Upper lobe of left lung (tissue), 6 donors: ENCODE data around the gene MST1R. TPM values are rescaled to one million over a fixed set of nuclear protein-coding genes. Genes with fewer than 3 reads are reported as not detected.

Experiments
- ATAC-seq, 2 donors: fragments of 200-7000 bp; cut with Tn5 transposase; one replicate each; pipeline ENCODE4 v1.9.1; 2022; ENCODE audit warnings: mild to moderate bottlenecking in 2 of 2, moderate library complexity in 2 of 2; ENCODE audit not compliant: low FRiP score in 2 of 2
- DNase-seq, 2 donors: peaks; one replicate each; pipeline ENCODE4 v3.0.0-alpha.2; 2019 to 2020
- H3K27ac ChIP-seq, 4 donors: fragments of 200-600 bp; sonication (generic); one replicate each; pipeline ENCODE4 v1.5.1; 2016 to 2019
- H3K27me3 ChIP-seq, 4 donors: fragments of 200-600 bp; sonication (generic); one replicate each; pipeline ENCODE4 v1.5.1; 2017 to 2019
- H3K36me3 ChIP-seq, 4 donors: fragments of 200-600 bp; sonication (generic); one replicate each; pipeline ENCODE4 v1.5.1; 2016 to 2019
- H3K4me1 ChIP-seq, 4 donors: fragments of 200-600 bp; sonication (generic); one replicate each; pipeline ENCODE4 v1.5.1; 2018 to 2019
- H3K4me3 ChIP-seq, 4 donors: fragments of 200-600 bp; sonication (generic); one replicate each; pipeline ENCODE4 v1.5.1; 2017 to 2019; ENCODE audit warnings: mild to moderate bottlenecking in 2 of 4, moderate library complexity in 1 of 4
- H3K9me3 ChIP-seq, 4 donors: fragments of 200-600 bp; sonication (generic); one replicate each; pipeline ENCODE4 v1.5.1; 2018 to 2019
- EP300 ChIP-seq, 4 donors: sonication (generic); formaldehyde crosslinking; IDR thresholded peaks; one replicate each; pipeline ENCODE4 v1.5.1; 2017; ENCODE audit warnings: antibody characterized with exemption in 4 of 4, control low read depth in 2 of 4
- POLR2A ChIP-seq, 4 donors: fragments of 450-650 bp; IDR thresholded peaks; one replicate each; pipeline ENCODE4 v1.5.1; 2016 to 2017; ENCODE audit warnings: antibody characterized with exemption in 4 of 4, mild to moderate bottlenecking in 2 of 4
- POLR2AphosphoS5 ChIP-seq, 2 donors: sonication (generic); formaldehyde crosslinking; IDR thresholded peaks; one replicate each; pipeline ENCODE4 v1.5.1; 2017; ENCODE audit warnings: antibody characterized with exemption in 2 of 2
- WGBS, 2 donors: methylation state at CpG; one replicate each; pipeline ENCODE4 v1.1.5; 2017 to 2018; 5-methylcytosine and 5-hydroxymethylcytosine counted together
- total RNA-seq, 6 donors: library from RNA; depleted of rRNA in 4 of 6; stranded (reverse); fragments of >200 nt in 4 of 6; gene quantifications; one replicate each; pipeline versions ENCODE4 v1.1.0 to v1.2.1, GENCODE V29; 2016 to 2021
- TF ChIP-seq, protein P1 (sequence below), 6 experiments: fragments of 450-650 bp in 4 of 6; fragments of 200-600 bp in 2 of 6; sonication (generic) in 2 of 6; IDR thresholded peaks; one replicate each; pipeline ENCODE4 v1.5.1; 2016 to 2019; ENCODE audit warnings: antibody characterized with exemption in 6 of 6
- donor health status: DM: no; HTN: no; CAD: no; lungs with moderate emphysema.
- donor health status: DM: no; HTN: yes; CAD: no; lungs with severe emphysema.

Gene MST1R
- 10 to 100 TPM; 24.5 to 97.4 (median 36.4) TPM for total RNA-seq

DNA sequence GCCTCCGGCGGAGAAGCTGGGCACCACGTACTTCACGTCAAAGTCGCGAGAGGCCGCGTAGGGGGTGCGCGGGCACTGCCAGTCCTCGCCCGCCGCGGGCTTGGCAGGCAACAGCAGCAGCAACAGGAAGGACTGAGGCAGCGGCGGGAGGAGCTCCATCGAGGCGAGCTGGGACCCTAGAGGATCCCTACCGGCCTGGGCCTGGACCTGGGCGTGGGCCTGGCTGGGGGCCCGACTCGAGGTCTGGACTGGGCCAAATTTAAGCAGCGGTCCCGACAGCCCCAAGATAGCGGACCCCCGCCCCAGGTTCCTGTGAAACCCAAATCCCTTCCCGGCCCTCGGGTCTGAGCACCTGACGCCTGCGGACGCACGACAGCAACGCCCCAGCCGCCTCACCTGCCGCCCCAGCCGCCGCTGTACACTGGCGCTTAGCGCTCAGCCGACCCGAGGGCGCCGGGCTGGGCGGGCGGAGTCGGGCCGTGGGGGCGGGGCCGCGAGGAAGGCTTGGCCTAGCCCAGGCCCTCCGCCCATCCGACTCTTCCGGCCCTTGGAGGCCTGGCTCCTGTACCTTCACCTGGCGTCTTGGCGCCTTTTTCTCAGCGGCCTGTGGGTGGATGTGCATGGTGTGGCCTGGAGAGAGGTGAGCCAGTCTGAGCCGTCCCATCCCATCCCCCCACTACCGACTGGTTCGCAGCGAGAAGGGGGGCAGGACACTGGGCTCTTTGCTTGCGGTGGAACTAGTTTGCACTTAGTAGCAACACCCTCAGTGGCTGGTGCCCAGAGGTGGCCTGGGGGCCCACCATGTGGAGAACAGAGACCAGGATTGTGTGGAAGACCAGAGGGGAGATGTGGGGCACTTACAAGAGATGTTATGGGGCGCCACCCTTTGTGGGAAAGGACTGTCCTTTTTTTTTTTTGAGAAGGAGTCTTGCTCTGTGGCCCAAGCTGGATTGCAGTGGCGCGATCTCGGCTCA, at the start of gene MST1R:
TSS of gene MST1R (minus strand) at position 423 of the 974 bp plus-strand sequence. CDS start at position 159, 264 bp downstream.
- H3K4me1 ChIP-seq = peaks cover 47 to 66% (median 59%) of the 10 kb centered on the region in 4 donors
- no peaks in the 10 kb centered on the region for H3K27me3 ChIP-seq
- H3K9me3 ChIP-seq = no peaks in the 10 kb centered on the region
- 33 to 64% methylated on average over 23 to 41 of the region's 65 CpGs for WGBS, 2 donors
- TF ChIP-seq POLR2A (IDR thresholded peaks at IDR 0.05) (peak in 3 of 4 donors; percentile 54 to 84 (median 58)), EP300 (IDR thresholded peaks at IDR 0.05) (no peak), POLR2AphosphoS5 (IDR thresholded peaks at IDR 0.05) (peak in 1 of 2 donors; percentile 66)
- TF ChIP-seq, protein P1, sequence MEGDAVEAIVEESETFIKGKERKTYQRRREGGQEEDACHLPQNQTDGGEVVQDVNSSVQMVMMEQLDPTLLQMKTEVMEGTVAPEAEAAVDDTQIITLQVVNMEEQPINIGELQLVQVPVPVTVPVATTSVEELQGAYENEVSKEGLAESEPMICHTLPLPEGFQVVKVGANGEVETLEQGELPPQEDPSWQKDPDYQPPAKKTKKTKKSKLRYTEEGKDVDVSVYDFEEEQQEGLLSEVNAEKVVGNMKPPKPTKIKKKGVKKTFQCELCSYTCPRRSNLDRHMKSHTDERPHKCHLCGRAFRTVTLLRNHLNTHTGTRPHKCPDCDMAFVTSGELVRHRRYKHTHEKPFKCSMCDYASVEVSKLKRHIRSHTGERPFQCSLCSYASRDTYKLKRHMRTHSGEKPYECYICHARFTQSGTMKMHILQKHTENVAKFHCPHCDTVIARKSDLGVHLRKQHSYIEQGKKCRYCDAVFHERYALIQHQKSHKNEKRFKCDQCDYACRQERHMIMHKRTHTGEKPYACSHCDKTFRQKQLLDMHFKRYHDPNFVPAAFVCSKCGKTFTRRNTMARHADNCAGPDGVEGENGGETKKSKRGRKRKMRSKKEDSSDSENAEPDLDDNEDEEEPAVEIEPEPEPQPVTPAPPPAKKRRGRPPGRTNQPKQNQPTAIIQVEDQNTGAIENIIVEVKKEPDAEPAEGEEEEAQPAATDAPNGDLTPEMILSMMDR (IDR thresholded peaks at IDR 0.05) = peak in 2 of 6 experiments; percentile 8 to 42
- DNase-seq = peak; percentile 93 to 98
- peaks cover 0 to 4% (median 1%) of the 10 kb centered on the region in 4 donors for H3K36me3 ChIP-seq
- H3K4me3 ChIP-seq = peak within 1 kb of the TSS; percentile 34 to 55 (median 46)
- H3K27ac ChIP-seq = peak within 1 kb of the TSS; percentile 66 to 88 (median 84)
- ATAC-seq = peak; percentile 87 to 90

DNA sequence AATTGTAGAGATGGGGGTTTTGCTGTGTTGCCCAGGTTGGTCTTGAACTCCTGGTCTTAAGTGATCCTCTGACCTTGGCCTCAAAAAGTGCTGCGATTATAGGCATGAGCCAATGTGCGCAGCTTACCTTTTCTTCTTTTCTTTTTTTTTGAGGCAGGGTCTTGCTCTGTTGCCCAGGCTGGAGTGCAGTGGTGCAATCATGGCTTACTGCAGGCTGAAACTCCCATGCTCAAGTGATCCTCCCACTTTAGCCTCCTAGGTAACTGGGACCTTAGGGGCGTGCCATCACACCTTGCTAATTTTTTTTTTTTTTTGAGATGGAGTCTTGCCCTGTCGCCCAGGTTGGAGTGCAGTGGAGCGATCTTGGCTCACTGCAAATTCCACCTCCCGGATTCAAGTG, 49.3 kb upstream of the MST1R start:
- H3K36me3 ChIP-seq = no peaks in the 10 kb centered on the region
- TF ChIP-seq, protein P1 (IDR thresholded peaks at IDR 0.05) = no peak
- TF ChIP-seq EP300 (IDR thresholded peaks at IDR 0.05) = no peak
- no peak for TF ChIP-seq POLR2A (IDR thresholded peaks at IDR 0.05)
- no peak for DNase-seq
- 95 to 99% methylated on average over 6 of the region's 6 CpGs for WGBS, 2 donors
- no peaks in the 10 kb centered on the region for H3K27me3 ChIP-seq
- H3K4me1 ChIP-seq = peaks cover 8 to 27% (median 17%) of the 10 kb centered on the region in 4 donors
- H3K27ac ChIP-seq = no peak overlapping the region
- H3K9me3 ChIP-seq = no peaks in the 10 kb centered on the region
- ATAC-seq = no peak
- H3K4me3 ChIP-seq = no peak overlapping the region

DNA sequence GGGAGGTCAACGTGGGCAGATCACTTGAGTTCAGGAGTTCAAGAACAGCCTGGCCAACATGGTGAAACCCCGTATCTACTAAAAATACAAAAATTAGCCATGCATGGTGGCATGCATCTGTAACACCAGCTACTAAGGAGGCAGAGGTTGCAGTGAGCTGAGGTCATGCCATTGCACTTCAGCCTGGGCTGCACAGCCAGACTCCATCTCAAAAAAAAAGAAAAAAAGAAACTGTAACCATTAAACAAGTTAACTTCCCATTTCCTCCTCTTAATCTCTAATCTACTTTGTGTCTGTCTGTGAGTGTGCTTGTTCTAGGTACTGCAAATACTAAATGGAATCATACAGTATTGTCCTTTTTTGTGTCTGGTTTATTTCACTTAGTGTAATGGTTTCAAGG, 39.0 kb upstream of the MST1R start:
- Histone ChIP-seq H3K4me1 (peaks cover 8 to 27% (median 26%) of the 10 kb centered on the region in 4 donors), H3K4me3 (no peak overlapping the region), H3K27ac (no peak overlapping the region), H3K9me3 (no peaks in the 10 kb centered on the region), H3K27me3 (no peaks in the 10 kb centered on the region), H3K36me3 (peaks cover 0 to 7% (median 0%) of the 10 kb centered on the region in 4 donors)
- DNase-seq = no peak
- ATAC-seq = no peak
- WGBS, 2 donors = 81% methylated on average over 2 of the region's 2 CpGs
- TF ChIP-seq EP300 (IDR thresholded peaks at IDR 0.05) (no peak), POLR2AphosphoS5 (IDR thresholded peaks at IDR 0.05) (no peak), POLR2A (IDR thresholded peaks at IDR 0.05) (no peak)
- TF ChIP-seq, protein P1 (IDR thresholded peaks at IDR 0.05) = no peak

DNA sequence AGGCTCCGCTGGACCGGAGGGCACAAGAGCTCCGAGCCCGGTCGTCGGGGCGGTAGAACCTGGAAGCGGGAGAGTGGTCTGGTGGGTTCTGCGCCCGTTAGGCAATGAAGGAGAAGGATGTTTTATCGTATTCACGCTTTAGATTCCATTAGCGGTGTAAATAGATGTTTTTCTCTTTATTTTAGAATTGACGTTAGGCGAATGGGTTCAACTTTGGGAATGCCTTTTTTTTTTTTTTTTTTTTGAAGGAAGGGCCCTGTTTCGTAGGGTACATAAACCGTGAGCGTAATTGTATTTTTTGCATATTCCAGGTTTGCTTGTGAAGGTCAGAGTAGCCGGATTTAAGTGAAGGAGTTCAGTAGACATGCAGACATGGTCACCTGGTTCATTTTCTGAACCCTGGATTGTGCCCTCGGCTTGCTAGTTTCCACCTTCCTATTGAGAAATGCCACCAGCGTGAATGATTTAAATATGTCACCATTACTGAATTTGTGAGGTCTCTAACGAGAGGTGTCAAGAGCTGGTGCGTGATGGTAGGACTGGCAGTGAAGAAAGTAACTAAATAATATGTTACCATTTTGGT, 37.1 kb upstream of the MST1R start:
- 7 to 9% methylated on average over 23 of the region's 23 CpGs for WGBS, 2 donors
- Histone ChIP-seq H3K27me3 (no peaks in the 10 kb centered on the region), H3K4me3 (peak overlapping the region; percentile 55 to 76 (median 68)), H3K36me3 (no peaks in the 10 kb centered on the region), H3K4me1 (peaks cover 8 to 27% (median 26%) of the 10 kb centered on the region in 4 donors), H3K9me3 (no peaks in the 10 kb centered on the region), H3K27ac (peak overlapping the region; percentile 92 to 95 (median 94))
- no peak for ATAC-seq
- TF ChIP-seq POLR2AphosphoS5 (IDR thresholded peaks at IDR 0.05) = no peak
- DNase-seq = no peak
